ENCODE data around the gene KIAA1671.
"Not testable (repeated sequence)": the region's sequence is repeated elsewhere in the genome, so short reads cannot be mapped to it uniquely, and the experiment has no call there.

Gene KIAA1671

GRCh38 chr22:25197340-25197739, 244.8 kb downstream of the KIAA1671 start:
- Histone ChIP-seq H3K4me1 (ENCODE audit: insufficient read depth, insufficient read length) (no peaks in the 10 kb centered on the region), H3K36me3 (ENCODE audit: insufficient read depth, insufficient read length, low read length) (peaks cover 18% of the 10 kb centered on the region), H3K27me3 (ENCODE audit: insufficient read depth, insufficient read length) (no peaks in the 10 kb centered on the region), H3K9ac (ENCODE audit: insufficient read length, low read depth) (no peak overlapping the region), H3K4me3 (ENCODE audit: insufficient read length, low read depth) (no peak overlapping the region), H3K9me3 (ENCODE audit: insufficient read depth, low read length) (no peaks in the 10 kb centered on the region)
- no peak for DNase-seq (ENCODE audit: low read depth, low spot score)
- TF ChIP-seq SUZ12 (IDR thresholded peaks at IDR 0.05; ENCODE audit: extremely low read depth, insufficient read depth, insufficient read length) (no peak), YY1 (IDR thresholded peaks at IDR 0.05; ENCODE audit: insufficient read depth, insufficient read length) (no peak), ZNF274 (IDR thresholded peaks at IDR 0.05; ENCODE audit: low read depth, low read length) (no peak)

GRCh38 chr22:25199731-25200520, 247.4 kb downstream of the KIAA1671 start, which contains the start of gene CRYBB3:
Gene CRYBB3 (plus strand): TSS chr22:25199858. CDS start chr22:25201397, 1,539 bp downstream.
- Histone ChIP-seq H3K4me3 (ENCODE audit: insufficient read length, low read depth) (no peak within 1 kb of the TSS), H3K36me3 (ENCODE audit: insufficient read depth, insufficient read length, low read length) (peaks cover 10% of the 10 kb centered on the region), H3K9ac (ENCODE audit: insufficient read length, low read depth) (no peak within 1 kb of the TSS), H3K27me3 (ENCODE audit: insufficient read depth, insufficient read length) (no peaks in the 10 kb centered on the region), H3K9me3 (ENCODE audit: insufficient read depth, low read length) (no peaks in the 10 kb centered on the region), H3K4me1 (ENCODE audit: insufficient read depth, insufficient read length) (no peaks in the 10 kb centered on the region)
- TF ChIP-seq YY1 (IDR thresholded peaks at IDR 0.05; ENCODE audit: insufficient read depth, insufficient read length) (no peak), SUZ12 (IDR thresholded peaks at IDR 0.05; ENCODE audit: extremely low read depth, insufficient read depth, insufficient read length) (no peak), ZNF274 (IDR thresholded peaks at IDR 0.05; ENCODE audit: low read depth, low read length) (no peak)
- no peak for DNase-seq (ENCODE audit: low read depth, low spot score)

- TF ChIP-seq YY1 (IDR thresholded peaks at IDR 0.05; ENCODE audit: insufficient read depth, insufficient read length) = no peak
- no peak for TF ChIP-seq SUZ12 (IDR thresholded peaks at IDR 0.05; ENCODE audit: extremely low read depth, insufficient read depth, insufficient read length)
- TF ChIP-seq ZNF274 (IDR thresholded peaks at IDR 0.05; ENCODE audit: low read depth, low read length) = no peak
- Histone ChIP-seq H3K4me3 (ENCODE audit: insufficient read length, low read depth) (no peak overlapping the region), H3K9ac (ENCODE audit: insufficient read length, low read depth) (no peak overlapping the region), H3K4me1 (ENCODE audit: insufficient read depth, insufficient read length) (no peaks in the 10 kb centered on the region), H3K36me3 (ENCODE audit: insufficient read depth, insufficient read length, low read length) (peaks cover 5% of the 10 kb centered on the region), H3K27me3 (ENCODE audit: insufficient read depth, insufficient read length) (no peaks in the 10 kb centered on the region), H3K9me3 (ENCODE audit: insufficient read depth, low read length) (no peaks in the 10 kb centered on the region)
- no peak for DNase-seq (ENCODE audit: low read depth, low spot score)
Measured at GRCh38 chr22:25200967-25201366, 248.5 kb downstream of the KIAA1671 start.

- H3K9me3 ChIP-seq (ENCODE audit: insufficient read depth, low read length) = no peaks in the 10 kb centered on the region
- no peak for DNase-seq (ENCODE audit: low read depth, low spot score)
- H3K9ac ChIP-seq (ENCODE audit: insufficient read length, low read depth) = no peak overlapping the region
- TF ChIP-seq ZNF274 (IDR thresholded peaks at IDR 0.05; ENCODE audit: low read depth, low read length) (no peak), SUZ12 (IDR thresholded peaks at IDR 0.05; ENCODE audit: extremely low read depth, insufficient read depth, insufficient read length) (no peak), YY1 (IDR thresholded peaks at IDR 0.05; ENCODE audit: insufficient read depth, insufficient read length) (no peak)
- H3K4me1 ChIP-seq (ENCODE audit: insufficient read depth, insufficient read length) = no peaks in the 10 kb centered on the region
- H3K27me3 ChIP-seq (ENCODE audit: insufficient read depth, insufficient read length) = no peaks in the 10 kb centered on the region
- peaks cover 5% of the 10 kb centered on the region for H3K36me3 ChIP-seq (ENCODE audit: insufficient read depth, insufficient read length, low read length)
- no peak overlapping the region for H3K4me3 ChIP-seq (ENCODE audit: insufficient read length, low read depth)
Measured at GRCh38 chr22:25201557-25202273, 249.2 kb downstream of the KIAA1671 start.

GRCh38 chr22:25202290-25202921, 249.9 kb downstream of the KIAA1671 start:
- no peak for TF ChIP-seq ZNF274 (IDR thresholded peaks at IDR 0.05; ENCODE audit: low read depth, low read length)
- TF ChIP-seq SUZ12 (IDR thresholded peaks at IDR 0.05; ENCODE audit: extremely low read depth, insufficient read depth, insufficient read length) = no peak
- TF ChIP-seq YY1 (IDR thresholded peaks at IDR 0.05; ENCODE audit: insufficient read depth, insufficient read length) = no peak
- Histone ChIP-seq H3K9ac (ENCODE audit: insufficient read length, low read depth) (no peak overlapping the region), H3K9me3 (ENCODE audit: insufficient read depth, low read length) (no peaks in the 10 kb centered on the region), H3K27me3 (ENCODE audit: insufficient read depth, insufficient read length) (no peaks in the 10 kb centered on the region), H3K36me3 (ENCODE audit: insufficient read depth, insufficient read length, low read length) (peaks cover 2% of the 10 kb centered on the region), H3K4me3 (ENCODE audit: insufficient read length, low read depth) (no peak overlapping the region), H3K4me1 (ENCODE audit: insufficient read depth, insufficient read length) (no peaks in the 10 kb centered on the region)
- peak; percentile 36 for DNase-seq (ENCODE audit: low read depth, low spot score)

GRCh38 chr22:25203082-25203481, 250.6 kb downstream of the KIAA1671 start:
- peaks cover 2% of the 10 kb centered on the region for H3K36me3 ChIP-seq (ENCODE audit: insufficient read depth, insufficient read length, low read length)
- H3K27me3 ChIP-seq (ENCODE audit: insufficient read depth, insufficient read length) = no peaks in the 10 kb centered on the region
- H3K4me3 ChIP-seq (ENCODE audit: insufficient read length, low read depth) = no peak overlapping the region
- TF ChIP-seq YY1 (IDR thresholded peaks at IDR 0.05; ENCODE audit: insufficient read depth, insufficient read length) (no peak), SUZ12 (IDR thresholded peaks at IDR 0.05; ENCODE audit: extremely low read depth, insufficient read depth, insufficient read length) (no peak), ZNF274 (IDR thresholded peaks at IDR 0.05; ENCODE audit: low read depth, low read length) (no peak)
- no peak overlapping the region for H3K9ac ChIP-seq (ENCODE audit: insufficient read length, low read depth)
- no peaks in the 10 kb centered on the region for H3K9me3 ChIP-seq (ENCODE audit: insufficient read depth, low read length)
- no peaks in the 10 kb centered on the region for H3K4me1 ChIP-seq (ENCODE audit: insufficient read depth, insufficient read length)
- no peak for DNase-seq (ENCODE audit: low read depth, low spot score)

- not testable (repeated sequence) for H3K4me3 ChIP-seq (ENCODE audit: insufficient read length, low read depth); H3K27me3 ChIP-seq (ENCODE audit: insufficient read depth, insufficient read length); H3K9me3 ChIP-seq (ENCODE audit: insufficient read depth, low read length); H3K9ac ChIP-seq (ENCODE audit: insufficient read length, low read depth); H3K36me3 ChIP-seq (ENCODE audit: insufficient read depth, insufficient read length, low read length); H3K4me1 ChIP-seq (ENCODE audit: insufficient read depth, insufficient read length); DNase-seq (ENCODE audit: low read depth, low spot score)
Measured at GRCh38 chr22:25204547-25204946, 252.0 kb downstream of the KIAA1671 start.
